Rectal smooth muscle tissue (tissue), 1 donor: ENCODE results near the gene RPP25.

Source experiments
- H3K27ac ChIP-seq: one replicate; pipeline ENCODE4 v1.7.0; 2013; ENCODE audit warnings: low read depth, low read length, inconsistent platforms
- H3K27me3 ChIP-seq: one replicate; pipeline ENCODE4 v1.7.0; 2013; ENCODE audit warnings: low read length; ENCODE audit not compliant: control insufficient read depth, insufficient read depth
- H3K36me3 ChIP-seq: one replicate; pipeline ENCODE4 v1.7.0; 2013; ENCODE audit warnings: low read length; ENCODE audit not compliant: control insufficient read depth, insufficient read depth
- H3K4me1 ChIP-seq: one replicate; pipeline ENCODE4 v1.7.0; 2013; ENCODE audit warnings: low read length; ENCODE audit not compliant: control insufficient read depth, insufficient read depth
- H3K4me3 ChIP-seq: one replicate; pipeline ENCODE4 v1.7.0; 2013; ENCODE audit warnings: low read length
- H3K9ac ChIP-seq: one replicate; pipeline ENCODE4 v1.7.0; 2013; ENCODE audit warnings: low read length

RPP25 gene

DNA sequence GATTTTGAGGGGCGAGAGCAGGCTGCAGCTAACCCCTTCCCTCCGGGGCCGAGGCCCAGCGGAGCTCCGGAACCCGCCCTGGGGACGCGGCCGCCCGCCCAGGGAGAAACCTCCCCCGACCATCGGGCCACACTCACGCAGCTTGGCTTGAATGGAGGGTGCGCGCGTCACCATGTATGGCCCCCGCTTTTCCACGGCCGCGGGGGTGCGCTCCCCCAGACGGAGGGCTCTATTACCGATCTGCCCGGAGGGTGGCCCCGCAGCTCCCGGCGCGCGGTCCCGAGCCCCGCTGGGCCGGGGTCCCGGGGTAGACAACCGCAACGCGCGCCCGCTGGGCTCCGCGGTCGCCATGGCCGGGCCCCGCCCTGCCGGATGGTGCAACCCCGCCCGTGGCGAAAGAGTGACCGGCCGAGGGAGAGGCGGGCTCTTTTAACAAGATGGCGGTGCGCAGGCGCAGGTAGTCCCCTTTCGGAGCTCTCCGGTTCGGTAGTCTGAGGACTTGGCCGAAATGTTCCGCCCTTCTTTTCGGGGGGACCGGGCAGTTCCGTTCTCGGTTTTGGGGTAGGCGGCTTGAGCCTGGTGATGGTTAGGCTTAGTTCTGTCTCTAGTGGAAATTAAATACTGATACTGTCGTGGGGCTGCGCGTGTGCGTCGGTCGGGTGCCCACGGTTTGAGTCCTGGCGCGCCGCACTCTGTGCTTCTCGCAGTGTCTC, 50.0 kb downstream of the RPP25 start, which contains the start of gene FAM219B:
TSS of gene FAM219B (minus strand) at position 402 of the 713 bp plus-strand sequence. CDS start at position 351, 51 bp downstream.
- H3K9ac ChIP-seq: peak within 1 kb of the TSS; percentile 82
- peaks cover 14% of the 10 kb centered on the region for H3K4me1 ChIP-seq
- peak within 1 kb of the TSS; percentile 92 for H3K4me3 ChIP-seq
- no peaks in the 10 kb centered on the region for H3K27me3 ChIP-seq
- H3K36me3 ChIP-seq: peaks cover 12% of the 10 kb centered on the region
- peak within 1 kb of the TSS; percentile 90 for H3K27ac ChIP-seq

DNA sequence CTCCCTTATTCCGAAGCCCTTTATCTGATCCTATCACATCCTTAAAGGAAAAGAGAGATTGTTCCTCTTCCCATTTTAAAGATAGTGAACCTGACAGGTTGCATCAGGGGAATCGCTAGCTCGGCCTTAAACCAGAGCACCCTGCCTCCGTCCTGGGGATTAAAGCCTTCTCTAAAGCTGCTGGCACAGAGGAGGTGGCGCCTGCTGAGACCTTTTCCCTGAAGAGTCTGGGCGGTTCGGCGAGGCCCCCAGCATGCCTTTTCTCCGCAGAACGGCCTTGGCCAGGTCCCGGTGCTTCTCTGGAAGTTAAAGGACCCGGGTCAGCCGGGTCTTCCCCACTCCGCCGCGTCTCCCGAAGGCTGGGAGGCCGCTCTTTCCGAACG, 50.5 kb downstream of the RPP25 start:
- peak overlapping the region; percentile 92 for H3K4me3 ChIP-seq
- peaks cover 16% of the 10 kb centered on the region for H3K4me1 ChIP-seq
- no peaks in the 10 kb centered on the region for H3K27me3 ChIP-seq
- H3K27ac ChIP-seq: peak overlapping the region; percentile 90
- H3K9ac ChIP-seq: peak overlapping the region; percentile 71
- H3K36me3 ChIP-seq: peaks cover 12% of the 10 kb centered on the region
